A549 (cell line): ENCODE results near the gene RTKN2.

Experiments
- EP300 ChIP-seq, 2 experiments: fragments of >200 bp; sonication (Bioruptor Twin); formaldehyde crosslinking; IDR thresholded peaks; 2 replicates in 1 of 2; 3 replicates in 1 of 2; pipeline ENCODE4 v1.6.1; 2016 to 2017
- TF ChIP-seq, protein P1 (sequence below): IDR thresholded peaks from 2 replicates; pipeline ENCODE4 v1.6.1; 2012
- TF ChIP-seq, protein P2 (sequence below): fragments of >200 bp; sonication (Bioruptor Twin); formaldehyde crosslinking; IDR thresholded peaks from 3 replicates; pipeline ENCODE4 v1.5.1; 2016

DNA sequence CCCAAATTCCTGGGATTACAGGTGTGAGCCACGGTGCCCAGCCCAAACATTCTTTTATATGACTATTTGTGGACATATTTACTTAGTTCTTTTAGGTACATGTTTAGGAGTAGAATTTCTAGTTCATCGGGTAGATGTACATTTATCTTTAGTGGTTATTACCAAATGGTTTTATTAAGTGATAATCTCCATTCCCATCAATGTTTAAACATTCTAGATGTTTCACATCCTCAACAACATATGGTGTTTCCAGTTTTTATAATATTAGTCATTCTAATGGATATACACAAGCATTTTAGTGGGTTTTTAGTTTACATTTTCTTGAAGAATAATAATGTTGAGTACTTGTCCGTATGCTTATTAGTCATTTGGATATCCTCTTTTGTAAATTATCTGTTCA, 131.7 kb downstream of the RTKN2 start:
- TF ChIP-seq, protein P1, sequence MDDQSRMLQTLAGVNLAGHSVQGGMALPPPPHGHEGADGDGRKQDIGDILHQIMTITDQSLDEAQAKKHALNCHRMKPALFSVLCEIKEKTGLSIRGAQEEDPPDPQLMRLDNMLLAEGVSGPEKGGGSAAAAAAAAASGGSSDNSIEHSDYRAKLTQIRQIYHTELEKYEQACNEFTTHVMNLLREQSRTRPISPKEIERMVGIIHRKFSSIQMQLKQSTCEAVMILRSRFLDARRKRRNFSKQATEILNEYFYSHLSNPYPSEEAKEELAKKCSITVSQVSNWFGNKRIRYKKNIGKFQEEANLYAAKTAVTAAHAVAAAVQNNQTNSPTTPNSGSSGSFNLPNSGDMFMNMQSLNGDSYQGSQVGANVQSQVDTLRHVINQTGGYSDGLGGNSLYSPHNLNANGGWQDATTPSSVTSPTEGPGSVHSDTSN = no peak
- TF ChIP-seq, protein P2, sequence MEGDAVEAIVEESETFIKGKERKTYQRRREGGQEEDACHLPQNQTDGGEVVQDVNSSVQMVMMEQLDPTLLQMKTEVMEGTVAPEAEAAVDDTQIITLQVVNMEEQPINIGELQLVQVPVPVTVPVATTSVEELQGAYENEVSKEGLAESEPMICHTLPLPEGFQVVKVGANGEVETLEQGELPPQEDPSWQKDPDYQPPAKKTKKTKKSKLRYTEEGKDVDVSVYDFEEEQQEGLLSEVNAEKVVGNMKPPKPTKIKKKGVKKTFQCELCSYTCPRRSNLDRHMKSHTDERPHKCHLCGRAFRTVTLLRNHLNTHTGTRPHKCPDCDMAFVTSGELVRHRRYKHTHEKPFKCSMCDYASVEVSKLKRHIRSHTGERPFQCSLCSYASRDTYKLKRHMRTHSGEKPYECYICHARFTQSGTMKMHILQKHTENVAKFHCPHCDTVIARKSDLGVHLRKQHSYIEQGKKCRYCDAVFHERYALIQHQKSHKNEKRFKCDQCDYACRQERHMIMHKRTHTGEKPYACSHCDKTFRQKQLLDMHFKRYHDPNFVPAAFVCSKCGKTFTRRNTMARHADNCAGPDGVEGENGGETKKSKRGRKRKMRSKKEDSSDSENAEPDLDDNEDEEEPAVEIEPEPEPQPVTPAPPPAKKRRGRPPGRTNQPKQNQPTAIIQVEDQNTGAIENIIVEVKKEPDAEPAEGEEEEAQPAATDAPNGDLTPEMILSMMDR = no peak
- TF ChIP-seq EP300 (IDR thresholded peaks at IDR 0.05) = no peak
